Cardiac fibroblast (primary cell): Measurements from ENCODE around the gene RCN1.

Source experiments
- DNase-seq, 2 donors: peaks; one replicate each; pipeline versions ENCODE4 v3.0.0 to v3.0.0-alpha.2; 2010; ENCODE audit warnings: low read depth in 2 of 2
- H3K4me3 ChIP-seq, 2 donors: replicated peaks in 1 of 2; 1 replicate in 1 of 2; 2 replicates in 1 of 2; pipeline ENCODE4 v1.5.1; 2011; ENCODE audit warnings: low read depth in 2 of 2, low read length in 2 of 2, mild to moderate bottlenecking in 2 of 2, moderate library complexity in 1 of 2
- TF ChIP-seq, protein P1 (sequence below): IDR thresholded peaks from one replicate; pipeline ENCODE4 v1.5.1; 2011; ENCODE audit warnings: low read depth, mild to moderate bottlenecking, low read length, inconsistent platforms

The RCN1 gene

DNA sequence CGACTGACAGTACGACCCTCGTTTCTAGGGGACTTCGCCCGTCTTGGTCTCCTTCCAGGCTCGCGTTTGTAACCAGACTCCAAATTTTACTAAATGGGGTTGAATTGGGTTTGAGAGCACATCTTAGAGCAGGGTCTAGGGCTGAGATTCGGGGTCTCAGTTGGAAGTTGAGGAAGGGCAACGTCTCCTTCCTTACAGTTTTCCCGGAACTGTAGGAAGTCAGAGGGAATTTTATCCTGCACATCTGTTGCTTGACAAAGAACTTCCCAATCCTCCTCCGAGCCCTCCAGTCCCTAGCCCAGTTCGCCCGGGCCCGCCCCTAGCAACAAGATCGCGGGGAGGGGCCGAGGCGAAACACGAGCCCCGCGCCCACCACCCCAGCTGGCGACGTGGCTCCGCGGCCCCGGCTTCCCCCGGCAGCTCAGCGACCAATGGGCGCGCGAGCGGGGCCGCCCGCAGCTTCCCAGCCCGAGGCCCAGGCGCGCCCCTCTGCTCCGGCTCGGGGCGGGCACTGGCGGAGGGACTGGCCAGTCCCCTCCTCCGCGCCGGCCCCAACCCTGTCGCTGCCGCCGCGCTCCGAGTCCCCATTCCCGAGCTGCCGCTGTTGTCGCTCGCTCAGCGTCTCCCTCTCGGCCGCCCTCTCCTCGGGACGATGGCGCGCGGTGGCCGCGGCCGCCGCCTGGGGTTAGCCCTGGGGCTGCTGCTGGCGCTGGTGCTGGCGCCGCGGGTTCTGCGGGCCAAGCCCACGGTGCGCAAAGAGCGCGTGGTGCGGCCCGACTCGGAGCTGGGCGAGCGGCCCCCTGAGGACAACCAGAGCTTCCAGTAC, at the start of gene RCN1:
Gene RCN1 (plus strand): TSS at position 530 of the 826 bp plus-strand sequence. CDS start 123 bp downstream, at position 653.
- TF ChIP-seq, protein P1, sequence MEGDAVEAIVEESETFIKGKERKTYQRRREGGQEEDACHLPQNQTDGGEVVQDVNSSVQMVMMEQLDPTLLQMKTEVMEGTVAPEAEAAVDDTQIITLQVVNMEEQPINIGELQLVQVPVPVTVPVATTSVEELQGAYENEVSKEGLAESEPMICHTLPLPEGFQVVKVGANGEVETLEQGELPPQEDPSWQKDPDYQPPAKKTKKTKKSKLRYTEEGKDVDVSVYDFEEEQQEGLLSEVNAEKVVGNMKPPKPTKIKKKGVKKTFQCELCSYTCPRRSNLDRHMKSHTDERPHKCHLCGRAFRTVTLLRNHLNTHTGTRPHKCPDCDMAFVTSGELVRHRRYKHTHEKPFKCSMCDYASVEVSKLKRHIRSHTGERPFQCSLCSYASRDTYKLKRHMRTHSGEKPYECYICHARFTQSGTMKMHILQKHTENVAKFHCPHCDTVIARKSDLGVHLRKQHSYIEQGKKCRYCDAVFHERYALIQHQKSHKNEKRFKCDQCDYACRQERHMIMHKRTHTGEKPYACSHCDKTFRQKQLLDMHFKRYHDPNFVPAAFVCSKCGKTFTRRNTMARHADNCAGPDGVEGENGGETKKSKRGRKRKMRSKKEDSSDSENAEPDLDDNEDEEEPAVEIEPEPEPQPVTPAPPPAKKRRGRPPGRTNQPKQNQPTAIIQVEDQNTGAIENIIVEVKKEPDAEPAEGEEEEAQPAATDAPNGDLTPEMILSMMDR = no peak
- peak; percentile 67 to 91 for DNase-seq
- peak within 1 kb of the TSS; percentile 74 to 76 for H3K4me3 ChIP-seq

DNA sequence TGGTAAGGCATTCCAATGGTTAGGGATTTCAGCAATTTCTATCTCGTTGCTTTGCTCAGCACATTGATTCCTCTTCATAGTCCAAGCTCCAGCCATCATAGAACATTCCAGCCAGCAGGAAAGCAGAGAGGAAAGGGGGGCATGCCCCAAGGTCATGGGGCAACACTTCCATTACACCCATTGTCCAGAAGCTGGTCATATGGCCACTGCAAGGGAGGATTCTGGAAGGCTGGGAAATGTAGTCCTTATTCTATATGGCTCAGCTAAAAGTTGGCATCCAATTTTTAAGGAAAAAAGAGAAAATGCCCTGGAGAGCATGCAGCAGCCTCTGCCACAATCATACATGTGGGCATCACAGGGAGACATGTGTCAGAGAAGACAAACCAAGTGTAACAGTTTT, 47.1 kb upstream of the RCN1 start:
- DNase-seq = no peak
- no peak overlapping the region for H3K4me3 ChIP-seq
- TF ChIP-seq, protein P1 = no peak

DNA sequence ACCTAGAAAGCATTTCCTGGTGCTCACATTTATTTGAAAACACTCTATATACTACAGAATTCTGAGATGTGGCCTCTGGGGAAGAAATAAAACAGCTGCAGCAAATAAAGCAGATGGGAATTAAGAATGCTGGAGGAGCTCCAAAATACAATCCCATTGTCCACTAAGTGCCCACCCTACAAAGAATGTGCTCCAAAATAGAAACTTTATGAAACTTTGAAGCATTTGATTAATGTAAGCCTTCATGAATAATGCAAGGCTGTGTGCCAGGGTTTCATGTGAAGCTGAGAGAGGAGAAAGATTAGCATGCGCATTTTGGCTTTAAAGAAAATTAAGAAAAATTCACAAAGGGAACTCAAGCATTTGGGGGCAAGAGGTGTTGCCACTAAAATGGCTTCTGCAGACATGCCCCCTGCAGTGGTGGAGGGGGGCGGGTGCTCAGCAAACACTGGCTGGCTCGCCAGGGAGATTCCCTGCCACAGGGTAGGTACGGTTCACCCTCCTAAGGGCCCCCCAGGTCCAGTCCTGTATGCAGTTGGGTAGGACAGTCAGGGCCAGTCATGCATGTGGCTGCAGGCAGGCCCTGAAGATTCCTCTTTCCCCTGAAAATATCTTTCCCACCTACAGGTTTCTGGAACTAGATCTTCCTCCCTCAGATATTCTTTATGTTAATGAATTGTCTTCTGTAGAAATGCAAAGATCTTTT, 46.6 kb upstream of the RCN1 start:
- TF ChIP-seq, protein P1 = no peak
- H3K4me3 ChIP-seq = no peak overlapping the region
- peak in 1 of 2 donors; percentile 37 for DNase-seq

DNA sequence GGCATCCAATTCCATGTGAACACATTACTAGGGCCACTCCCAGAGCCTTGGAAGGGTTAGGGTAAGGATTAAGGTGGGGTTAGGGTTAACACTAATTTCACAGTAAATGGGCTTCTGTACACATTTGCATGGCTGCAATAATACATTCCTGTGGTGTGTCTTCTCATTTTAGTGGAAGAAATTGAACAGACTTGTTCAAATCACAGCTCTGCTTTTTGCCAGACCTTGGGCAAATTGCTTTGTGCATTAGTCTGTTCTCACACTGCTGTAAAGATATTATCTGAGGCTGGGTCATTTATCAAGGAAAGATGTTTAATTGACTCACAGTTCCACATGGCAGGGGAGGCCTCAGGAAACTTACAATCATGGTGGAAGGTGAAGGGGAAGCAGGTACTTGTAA, 45.4 kb upstream of the RCN1 start:
- DNase-seq = no peak
- H3K4me3 ChIP-seq = no peak overlapping the region
- TF ChIP-seq, protein P1 = no peak

DNA sequence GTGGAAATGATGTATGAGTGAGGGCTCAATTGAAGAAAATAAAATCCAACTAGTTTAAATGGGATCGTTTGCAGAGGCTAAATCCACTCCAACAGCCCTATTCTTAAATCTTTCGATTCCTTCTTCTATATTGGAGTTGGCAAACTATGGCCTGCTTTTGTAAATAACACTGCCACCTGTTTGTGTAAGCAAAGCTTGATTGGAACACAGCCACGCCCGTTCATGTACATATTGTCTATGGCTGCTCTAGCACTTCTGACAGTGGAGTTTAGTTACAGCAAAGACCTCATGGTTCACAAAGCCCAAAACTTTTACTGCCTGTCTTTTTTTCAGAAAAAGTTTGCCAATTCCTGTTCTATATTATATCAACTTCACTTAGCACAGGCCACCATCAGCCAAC, 40.6 kb upstream of the RCN1 start:
- DNase-seq = no peak
- no peak overlapping the region for H3K4me3 ChIP-seq
- TF ChIP-seq, protein P1 = no peak

DNA sequence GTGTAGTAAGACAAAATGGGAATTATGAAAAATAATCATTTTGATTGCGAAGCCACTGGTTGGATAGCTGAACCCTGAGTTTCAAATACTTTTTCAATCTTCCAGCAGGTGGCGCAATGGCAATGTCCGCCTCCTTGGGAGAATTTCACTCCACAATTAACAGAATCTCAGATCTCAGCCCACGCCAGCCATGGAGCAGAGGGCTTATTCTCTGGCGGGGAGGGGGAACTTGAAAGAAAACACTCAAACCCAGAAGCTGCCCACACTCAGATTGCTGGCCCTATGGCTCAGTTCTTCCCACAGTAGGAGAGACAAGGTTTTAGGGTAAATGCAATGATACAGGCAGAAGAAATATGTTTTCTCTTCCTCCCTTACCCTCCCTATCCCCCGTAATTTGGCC, 38.7 kb upstream of the RCN1 start:
- peak; percentile 69 to 73 for DNase-seq
- H3K4me3 ChIP-seq = no peak overlapping the region
- TF ChIP-seq, protein P1 = peak; percentile 66
